T-helper 22 cell (primary cell): ENCODE data around the gene NLRP3.
"Not testable (repeated sequence)": the region's sequence is repeated elsewhere in the genome, so short reads cannot be mapped to it uniquely, and the experiment has no call there.

Experiments used
- DNase-seq: peaks from one replicate; pipeline ENCODE4 v3.0.0-alpha.2; 2020; ENCODE audit warnings: low read depth

NLRP3 gene

DNA sequence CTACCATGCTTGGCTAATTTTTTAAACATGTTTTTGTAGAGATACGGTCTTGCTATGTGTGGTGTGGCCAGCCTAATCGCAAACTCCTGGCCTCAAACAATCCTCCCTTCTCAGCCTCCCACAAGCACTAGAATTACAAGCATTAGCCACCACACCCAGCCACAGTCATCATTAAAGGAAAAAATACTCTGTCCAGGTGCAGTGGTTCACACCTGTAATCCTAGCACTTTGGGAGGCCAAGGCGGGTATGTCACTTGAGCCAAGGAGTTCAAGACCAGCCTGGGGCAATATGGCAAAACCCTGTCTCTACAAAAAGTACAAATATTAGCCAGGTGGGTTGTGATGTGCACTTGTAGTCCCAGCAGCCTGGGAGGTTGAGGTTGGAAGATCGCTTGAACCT is 25.0 kb upstream of the NLRP3 start:
- DNase-seq: no peak

DNA sequence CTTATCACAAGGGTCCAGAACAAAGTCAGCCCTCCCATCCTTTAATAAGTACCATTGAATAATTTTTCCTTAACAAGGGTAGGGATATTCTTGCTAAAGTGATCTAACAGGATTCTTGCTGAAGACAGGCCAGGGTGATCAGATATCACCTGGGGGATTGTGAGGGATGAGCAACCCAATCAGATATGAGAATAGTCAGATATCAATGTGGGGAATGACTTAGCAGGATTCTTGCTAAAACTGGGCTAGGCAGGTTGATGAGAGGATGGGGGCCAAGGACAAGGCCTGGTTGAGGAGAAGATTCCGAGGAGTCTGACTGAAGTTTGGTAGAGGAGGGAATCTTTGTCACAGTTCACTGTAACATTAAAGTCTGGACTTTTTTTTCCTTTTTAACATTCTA is 23.9 kb upstream of the NLRP3 start:
- DNase-seq: no peak

DNA sequence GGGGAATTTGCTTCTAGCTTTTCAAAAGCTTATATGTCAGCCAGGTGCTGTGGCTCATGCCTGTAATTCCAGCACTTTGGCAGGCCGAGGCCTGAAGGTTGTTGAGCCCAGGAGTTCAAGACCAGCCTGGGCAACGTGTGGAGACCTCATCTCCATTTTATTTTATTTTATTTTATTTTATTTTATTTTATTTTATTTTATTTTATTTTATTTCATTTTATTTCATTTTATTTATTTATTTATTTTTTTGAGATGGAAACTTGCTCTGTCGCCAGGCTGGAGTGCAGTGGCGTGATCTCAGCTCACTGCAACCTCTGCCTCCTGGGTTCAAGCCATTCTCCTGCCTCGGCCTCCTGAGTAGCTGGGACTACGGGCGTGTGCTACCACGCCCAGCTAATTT is 20.9 kb upstream of the NLRP3 start:
- not testable (repeated sequence) for DNase-seq

DNA sequence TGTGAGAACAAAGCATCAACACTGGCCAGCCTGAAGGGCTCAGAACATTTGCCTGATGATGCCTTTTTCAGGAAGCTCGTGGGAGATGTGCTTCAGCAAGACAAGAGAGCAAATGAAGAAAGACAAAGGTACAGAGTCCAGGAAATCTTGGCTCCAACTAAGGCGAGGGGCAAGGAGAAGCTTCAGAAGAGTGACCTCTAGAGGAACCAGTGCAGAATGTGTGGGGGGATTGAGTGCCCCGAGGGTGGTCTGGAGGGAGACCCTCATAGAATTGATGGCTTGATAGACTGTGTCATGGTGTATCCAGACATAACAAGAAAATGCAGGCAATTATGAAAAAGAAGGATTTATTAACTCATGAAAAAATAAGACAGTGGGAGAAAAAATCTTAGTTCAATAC is 15.3 kb upstream of the NLRP3 start:
- no peak for DNase-seq

DNA sequence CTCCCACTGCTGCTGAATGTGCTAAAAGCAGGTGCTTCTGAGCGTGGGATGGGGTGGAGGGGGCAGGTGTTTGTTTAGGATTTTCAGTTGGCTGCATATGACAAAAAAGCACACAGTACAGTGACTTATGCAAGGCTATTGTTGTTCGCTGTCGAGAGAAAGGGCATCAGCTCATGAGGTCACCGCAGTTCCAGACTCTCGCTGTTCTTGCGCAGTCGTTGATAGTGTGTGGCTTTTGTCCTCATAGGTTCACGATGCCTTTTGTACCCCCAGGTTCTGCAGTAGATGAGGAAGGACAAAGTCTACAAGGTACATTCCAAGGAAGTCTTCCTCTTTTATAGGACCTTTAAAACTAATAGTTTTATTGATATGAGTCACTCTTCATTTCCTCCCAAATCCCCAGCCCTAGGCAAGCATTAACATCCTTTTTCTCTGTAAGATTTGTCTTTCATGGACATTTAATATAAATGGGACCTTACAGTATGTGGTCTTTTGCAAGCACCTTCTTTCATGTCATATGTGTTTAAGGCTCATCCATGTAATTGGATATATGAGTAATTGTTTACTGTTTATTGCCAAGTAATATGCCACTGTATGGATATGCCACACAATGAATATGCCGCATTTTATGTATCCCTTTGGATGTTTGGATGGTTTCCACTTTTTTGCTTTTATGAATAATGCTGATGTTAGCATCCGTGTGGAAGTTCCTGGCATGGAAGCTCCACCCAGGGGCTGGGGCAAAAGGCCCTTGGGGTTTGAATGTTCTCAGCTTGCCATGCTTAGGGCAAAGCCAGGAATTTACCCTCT is 14.5 kb upstream of the NLRP3 start:
- no peak for DNase-seq

DNA sequence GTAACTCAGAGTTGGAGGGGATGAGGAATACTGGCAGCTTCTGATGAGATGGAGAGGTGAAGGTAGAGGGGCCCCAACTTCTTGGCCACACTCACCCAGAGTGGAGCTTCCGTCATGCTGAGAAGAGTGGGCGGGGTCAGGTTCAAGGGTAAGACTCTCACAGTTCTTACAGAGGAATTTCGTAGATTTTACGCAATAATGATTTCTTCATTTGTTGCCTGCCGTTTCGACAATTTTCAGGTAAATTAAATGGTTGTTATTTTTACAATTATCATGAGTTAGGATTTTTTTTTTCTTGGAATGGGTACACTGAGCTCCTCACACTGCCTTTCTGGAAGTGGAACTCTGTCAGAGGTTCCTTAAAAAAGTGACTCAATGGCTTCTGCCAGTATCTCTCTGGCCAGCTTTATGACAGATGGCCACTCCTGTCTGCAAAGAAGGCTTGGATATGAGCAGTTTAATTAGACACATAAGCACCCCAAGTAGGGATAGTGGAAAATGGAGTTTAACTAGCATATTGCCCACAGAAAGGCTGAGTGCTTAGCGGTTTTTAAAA is 13.8 kb upstream of the NLRP3 start:
- DNase-seq: no peak

DNA sequence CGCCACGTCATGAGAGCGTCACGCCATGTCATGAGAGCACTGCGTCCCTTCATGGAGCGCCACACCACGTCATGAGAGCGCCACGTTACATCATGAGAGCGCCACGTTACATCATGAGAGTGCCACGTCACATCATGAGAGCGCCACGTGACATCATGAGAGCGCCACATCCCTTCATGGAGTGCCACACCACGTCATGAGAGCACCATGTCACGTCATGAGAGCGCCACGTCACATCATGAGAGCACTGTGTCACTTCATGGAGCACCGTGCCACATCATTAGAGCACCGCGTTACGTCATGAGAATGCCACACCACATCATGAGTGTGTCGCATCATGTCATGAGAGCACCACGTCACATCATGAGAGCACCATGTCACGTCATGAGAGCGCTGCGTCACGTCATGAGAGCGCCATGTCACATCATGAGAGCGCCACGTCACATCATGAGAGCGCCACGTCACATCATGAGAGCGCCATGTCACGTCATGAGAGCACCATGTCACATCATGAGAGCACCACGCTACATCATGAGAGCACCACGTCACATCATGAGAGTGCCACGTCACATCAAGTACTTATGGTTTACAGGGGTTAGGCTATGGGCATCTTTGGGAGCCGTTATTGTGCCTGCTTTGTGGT is 9.8 kb upstream of the NLRP3 start:
- no peak for DNase-seq

DNA sequence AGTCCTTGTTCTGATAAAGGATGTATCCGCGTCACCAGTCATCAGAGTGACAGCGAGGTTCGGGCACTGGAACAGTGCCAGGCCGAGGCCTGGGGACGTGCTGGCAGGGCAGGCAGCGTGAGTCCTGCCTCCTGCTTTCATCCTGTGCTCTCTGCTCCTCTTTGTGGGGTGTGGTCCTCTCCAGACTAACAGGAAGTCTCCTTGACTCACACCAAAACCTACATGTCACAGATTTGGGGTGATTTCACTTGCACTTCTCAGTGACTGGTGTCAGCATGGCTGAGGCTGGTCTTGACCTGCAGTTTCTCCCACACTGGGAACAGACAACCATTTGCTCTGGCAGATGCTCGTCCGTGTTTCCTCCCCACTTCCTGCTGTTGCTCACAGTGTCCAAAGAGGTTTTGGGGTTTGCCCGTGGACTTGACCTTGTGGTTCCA is 8.8 kb upstream of the NLRP3 start:
- DNase-seq: peak; percentile 71

DNA sequence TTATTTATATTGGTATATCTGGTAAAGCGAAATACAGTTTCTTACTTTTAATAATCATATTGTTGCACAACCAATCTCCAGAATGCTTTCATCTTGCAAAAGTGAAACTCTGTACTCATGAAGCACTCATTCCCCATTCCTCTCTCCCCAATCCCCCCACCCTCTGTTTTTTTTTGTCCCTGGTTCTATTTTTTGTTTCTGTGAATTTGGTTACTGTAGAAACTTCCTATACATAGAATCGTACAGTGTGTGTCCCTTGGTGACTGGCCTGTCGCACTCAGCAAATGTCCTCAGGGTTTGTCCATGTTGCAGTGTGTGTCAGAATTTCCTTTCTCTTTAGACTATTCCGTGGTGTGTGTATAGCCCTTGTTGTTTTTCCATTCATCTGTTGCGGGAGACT is 7.9 kb upstream of the NLRP3 start:
- no peak for DNase-seq

DNA sequence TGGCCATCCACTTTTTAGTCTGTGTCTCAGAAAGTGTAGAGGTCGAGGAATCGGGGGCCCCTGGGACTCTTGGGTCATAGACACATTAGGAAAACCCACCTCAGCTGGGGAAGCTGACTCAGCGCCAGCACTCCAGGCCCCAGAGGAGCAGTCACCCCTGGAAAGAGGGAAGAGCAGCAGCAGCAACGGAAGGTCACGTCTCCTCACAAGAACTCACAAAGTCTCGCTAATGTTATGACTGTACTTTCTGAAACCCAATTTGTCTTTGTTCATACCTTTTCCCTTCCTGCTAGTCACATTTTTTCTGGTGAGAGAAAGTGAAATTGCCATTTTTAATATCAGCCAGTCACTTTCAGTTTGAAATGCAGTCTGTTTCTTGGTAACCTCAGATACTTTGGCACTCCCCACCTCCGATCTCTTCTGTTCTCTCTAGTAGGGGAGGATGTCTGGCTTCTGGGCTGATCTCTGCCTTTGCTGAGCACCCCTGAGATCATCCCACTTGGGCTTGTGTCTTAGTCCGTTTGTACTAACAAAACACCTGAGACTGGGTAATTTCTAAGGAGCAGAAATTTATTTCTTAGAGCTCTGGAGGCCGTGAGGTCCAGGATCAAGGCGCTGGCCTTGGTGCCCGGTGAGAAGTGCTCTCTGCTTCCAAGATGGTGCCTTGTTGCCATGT is 6.0 kb upstream of the NLRP3 start:
- DNase-seq: no peak

DNA sequence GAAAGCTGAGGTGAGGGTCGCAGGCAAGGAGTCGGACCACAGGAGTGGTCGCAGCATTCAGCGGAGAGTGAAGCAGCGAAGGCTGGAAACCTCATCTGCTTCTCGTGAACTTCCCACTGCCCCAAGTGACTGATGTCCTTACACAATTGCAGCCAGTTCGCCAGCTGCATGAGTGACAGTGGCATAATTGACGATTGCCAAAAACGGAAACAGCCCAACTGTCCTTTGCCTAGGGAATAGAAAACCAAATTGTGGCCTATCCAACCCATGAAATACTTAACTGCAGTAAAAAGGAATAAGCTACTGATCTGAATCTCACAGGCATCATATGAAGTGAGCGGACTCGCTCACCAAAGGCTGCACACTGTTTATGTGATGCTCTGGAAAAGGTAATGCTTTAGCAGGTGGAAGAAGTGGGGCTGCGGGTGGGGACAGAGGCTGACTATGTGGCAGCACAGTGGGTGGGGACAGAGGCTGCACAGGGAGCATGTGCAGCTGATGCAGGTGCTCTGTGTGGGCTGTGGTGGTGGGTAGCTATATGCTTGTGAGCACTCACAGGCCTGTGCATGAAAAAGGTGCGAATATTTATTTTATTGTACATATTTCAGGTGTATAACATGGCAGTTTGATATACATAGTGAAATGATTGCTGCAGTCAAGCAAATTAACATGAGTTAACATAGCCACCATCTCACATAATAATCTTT is 4.2 kb upstream of the NLRP3 start:
- no peak for DNase-seq

DNA sequence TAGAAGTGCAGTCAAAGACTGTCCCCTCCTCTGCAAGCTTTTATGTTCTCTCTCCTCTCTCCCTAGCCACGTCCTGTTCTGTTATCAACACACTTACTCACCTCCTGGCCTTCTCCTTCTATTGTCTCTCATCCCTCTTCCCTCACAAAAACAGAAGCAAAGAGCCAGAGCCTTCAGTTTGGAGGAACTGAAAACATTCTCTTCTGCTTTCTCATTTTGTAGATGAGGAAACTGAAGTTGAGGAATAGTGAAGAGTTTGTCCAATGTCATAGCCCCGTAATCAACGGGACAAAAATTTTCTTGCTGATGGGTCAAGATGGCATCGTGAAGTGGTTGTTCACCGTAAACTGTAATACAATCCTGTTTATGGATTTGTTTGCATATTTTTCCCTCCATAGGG is 1.9 kb downstream of the NLRP3 start:
- no peak for DNase-seq

DNA sequence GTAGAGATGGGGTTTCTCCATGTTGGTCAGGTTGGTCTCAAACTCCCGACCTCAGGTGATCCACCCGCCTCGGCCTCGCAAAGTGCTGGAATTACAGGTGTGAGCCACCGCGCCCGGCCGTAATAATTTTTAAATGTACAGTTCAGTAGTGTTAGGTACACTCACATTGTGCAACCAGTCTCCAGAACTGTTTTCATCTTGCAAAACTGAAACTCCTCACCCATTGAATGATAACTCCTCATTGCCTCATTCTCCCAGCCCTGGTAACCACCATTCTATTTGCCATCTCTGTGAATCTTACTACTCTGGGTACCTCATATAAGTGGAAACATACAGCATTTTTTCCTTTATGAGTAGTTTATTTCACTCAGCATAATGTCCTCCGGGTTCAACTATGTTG is 3.4 kb downstream of the NLRP3 start:
- DNase-seq: no peak

DNA sequence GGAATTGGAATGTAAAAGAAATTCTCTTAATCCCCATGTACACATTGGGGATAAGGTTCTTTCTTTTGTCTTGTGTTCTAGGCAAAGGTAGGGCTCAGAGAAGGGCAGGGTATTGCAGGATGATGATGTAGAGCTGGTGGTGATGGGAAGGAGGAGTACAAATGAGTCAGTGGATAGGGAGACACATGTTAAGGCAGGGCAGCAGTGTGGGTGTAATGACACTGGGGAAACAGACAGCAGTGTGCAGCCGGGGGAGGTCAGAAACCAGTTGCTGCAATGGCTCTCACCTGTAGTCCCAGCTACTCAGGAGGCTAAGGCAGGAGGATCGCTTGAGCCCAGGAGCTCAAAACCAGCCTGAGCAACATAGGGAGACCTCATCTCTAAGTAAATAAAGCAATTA is 5.1 kb downstream of the NLRP3 start:
- DNase-seq: no peak

DNA sequence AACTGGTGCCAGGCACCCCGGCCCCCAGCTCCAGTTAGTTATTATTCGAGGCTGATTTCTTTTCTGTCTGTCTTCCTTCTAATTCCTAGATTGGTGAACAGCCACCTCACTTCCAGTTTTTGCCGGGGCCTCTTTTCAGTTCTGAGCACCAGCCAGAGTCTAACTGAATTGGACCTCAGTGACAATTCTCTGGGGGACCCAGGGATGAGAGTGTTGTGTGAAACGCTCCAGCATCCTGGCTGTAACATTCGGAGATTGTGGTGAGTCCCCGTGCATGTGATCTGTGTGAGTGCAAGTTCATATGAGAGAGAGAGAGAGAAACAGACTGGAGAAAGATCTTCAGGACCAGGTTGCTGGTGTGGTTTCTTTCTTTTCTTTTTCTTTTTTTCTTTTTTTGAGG is 13.5 kb downstream of the NLRP3 start:
- DNase-seq: no peak

DNA sequence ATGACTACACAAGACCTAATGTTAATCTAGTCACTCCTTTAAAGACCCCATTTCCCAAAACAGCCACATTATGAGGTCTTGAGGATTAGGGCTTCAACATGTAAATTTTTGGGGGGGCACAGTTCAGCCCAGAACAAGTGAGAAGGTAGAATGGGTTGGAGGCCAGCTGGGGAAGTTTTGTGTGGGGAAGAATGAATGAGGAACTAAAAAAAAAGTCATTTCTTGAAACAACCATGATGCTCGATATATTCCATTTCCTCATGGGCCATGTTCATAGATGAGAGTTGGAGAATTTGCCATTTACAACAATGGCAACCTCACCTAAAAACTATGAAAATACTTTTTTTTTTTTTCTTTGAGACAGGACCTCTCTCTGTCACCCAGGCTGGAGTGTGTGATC is 14.5 kb downstream of the NLRP3 start:
- DNase-seq: no peak

DNA sequence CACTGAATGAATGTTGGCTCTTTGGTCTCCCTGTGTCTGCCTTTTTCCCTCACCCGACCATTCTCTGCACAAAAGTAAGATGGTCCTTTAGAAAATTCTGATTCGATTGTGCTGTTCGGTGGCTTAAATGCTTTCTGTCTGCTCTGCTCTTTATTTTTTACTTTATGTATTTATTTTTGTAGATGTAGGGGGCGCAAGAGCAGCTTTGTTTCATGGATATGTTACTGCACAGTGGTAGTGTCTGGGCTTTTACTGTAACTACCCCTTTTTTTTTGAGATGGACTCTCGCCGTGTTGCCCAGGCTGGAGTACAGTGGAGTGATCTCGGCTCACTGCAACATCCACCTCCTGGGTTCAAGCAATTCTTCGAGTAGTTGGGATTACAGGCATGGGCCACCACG is 15.7 kb downstream of the NLRP3 start:
- no peak for DNase-seq

DNA sequence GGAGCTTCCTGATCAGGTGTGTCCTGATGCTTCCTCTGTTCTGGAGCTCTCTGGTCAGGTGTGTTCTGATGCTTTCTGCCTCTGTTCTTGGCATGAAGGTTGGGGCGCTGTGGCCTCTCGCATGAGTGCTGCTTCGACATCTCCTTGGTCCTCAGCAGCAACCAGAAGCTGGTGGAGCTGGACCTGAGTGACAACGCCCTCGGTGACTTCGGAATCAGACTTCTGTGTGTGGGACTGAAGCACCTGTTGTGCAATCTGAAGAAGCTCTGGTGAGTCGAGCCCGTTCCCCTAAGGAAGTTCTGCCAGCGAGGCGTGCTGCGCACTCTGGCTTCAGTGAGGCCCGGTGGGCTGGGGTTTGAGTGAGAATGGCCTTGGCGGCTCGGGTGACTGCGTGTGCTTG is 18.0 kb downstream of the NLRP3 start:
- DNase-seq: no peak

DNA sequence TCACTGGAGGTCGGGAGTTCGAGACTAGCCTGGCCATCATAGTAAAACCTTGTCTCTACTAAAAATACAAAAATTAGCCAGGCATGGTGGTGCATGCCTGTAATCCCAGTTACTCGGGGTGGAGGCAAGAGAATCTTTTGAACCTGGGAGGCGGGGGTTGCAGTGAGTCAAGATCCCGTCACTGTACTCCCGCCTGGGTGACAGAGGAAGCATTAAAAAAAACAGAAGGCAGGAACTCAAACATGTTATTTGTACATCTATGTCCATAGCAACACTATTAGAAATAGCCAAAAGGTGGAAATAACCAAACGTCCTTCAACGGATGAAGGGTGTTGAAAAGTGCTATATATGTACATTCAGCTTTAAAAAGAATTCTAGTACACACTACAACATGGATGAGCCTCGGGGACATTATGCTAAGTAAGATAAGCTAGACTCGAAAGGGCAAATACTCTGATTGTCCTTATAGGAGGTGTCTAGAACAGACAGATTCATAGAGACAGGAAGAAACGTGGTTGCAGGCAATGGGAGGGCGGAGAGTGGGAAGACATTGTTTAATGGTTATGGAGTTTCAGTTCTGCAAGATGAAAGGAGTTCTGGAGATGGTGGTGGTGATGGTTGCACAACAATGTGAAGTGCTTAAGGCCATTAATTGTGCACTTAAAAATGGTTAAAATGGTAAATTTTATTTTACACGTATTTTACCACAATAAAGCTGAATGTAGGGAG is 19.2 kb downstream of the NLRP3 start:
- DNase-seq: no peak

DNA sequence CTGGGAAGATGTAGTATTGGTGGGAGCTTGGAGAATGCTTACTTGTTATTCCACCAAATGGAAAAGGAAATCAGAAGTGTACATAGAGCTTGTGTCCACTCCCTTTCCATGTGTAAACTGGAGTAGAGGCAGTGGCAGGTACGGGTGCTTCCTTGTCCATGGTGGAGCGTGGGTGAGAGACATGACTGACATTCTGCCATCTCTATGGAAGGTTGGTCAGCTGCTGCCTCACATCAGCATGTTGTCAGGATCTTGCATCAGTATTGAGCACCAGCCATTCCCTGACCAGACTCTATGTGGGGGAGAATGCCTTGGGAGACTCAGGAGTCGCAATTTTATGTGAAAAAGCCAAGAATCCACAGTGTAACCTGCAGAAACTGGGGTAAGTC is 19.8 kb downstream of the NLRP3 start:
- DNase-seq: no peak
